ENCODE data around the gene HDAC8. TPM values are rescaled to one million over a fixed set of nuclear protein-coding genes. Genes with fewer than 3 reads are reported as not detected.
"Not testable (repeated sequence)": the region's sequence is repeated elsewhere in the genome, so short reads cannot be mapped to it uniquely, and the experiment has no call there.

HDAC8 gene
- total and polyA plus RNA-seq, 4 experiments from 2014 or later = 15.2 to 23.0 (median 17.0) TPM

- Histone ChIP-seq H3K27me3 (ENCODE audit: insufficient read depth, low read length) (no peaks in the 10 kb centered on the region), H3K4me3 (ENCODE audit: low read length in 2 of 2) (no peak overlapping the region), H3K9me3 (ENCODE audit: control insufficient read depth in 1 of 2, low read length in 2 of 2) (no peaks in the 10 kb centered on the region), H3K27ac (ENCODE audit: low read depth, low read length) (no peak overlapping the region), H3K36me3 (ENCODE audit: insufficient read depth, low read length) (no peaks in the 10 kb centered on the region), H3K4me1 (ENCODE audit: insufficient read depth, low read length) (no peaks in the 10 kb centered on the region)
- Mint-ChIP-seq H3K4me1 (no peaks in the 10 kb centered on the region), H3K36me3 (peaks cover 14 to 17% of the 10 kb centered on the region in 2 donors), H3K4me3 (no peak overlapping the region), H3K27me3 (no peaks in the 10 kb centered on the region), H3K9me3 (no peaks in the 10 kb centered on the region), H3K27ac (no peak overlapping the region)
- no peak for DNase-seq
- POLR2A ChIA-PET (ENCODE audit: partially characterized antibody) = no interaction called here
- CTCF ChIA-PET (ENCODE audit: partially characterized antibody) = no interaction called here
- intact Hi-C loops (cut with micrococcal nuclease) = no loop called here
These were observed 225.3 kb downstream of the HDAC8 start for GRCh38 chrX:72347366-72347765.

DNA sequence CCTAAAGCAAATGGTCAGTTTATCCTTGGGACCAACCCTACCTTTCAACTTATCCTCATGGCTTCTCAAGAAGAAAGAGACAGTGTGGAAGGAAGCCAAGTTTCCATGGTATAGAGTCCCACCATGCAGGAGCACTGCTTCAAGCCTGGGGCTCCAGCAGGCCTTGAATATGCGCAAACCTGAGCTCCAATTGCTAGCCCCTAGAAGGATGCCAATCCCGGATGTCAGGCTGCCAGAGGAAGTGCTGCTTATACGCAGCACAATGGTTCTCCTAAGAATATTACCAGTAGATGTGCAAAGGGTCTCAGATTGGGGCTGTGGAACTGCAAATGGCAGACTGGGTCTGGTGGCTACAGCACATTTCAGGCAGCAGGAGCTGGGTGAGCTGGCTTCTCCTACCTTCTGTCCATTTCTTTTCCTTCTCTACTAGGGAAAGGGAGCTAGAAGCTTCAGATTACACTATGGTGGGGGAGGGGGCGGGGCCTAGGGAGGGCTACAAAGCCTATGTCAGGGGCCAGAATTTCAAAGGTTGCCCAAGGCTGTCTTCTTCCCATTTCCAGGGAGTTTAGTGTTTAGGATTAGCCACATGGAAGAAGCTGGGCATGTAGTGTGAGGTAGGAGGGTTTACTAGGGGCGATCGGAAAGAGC is 226.2 kb downstream of the HDAC8 start:
- no peaks in the 10 kb centered on the region for H3K36me3 ChIP-seq (ENCODE audit: insufficient read depth, low read length)
- H3K4me3 ChIP-seq (ENCODE audit: low read length in 2 of 2) = no peak overlapping the region
- no peak for DNase-seq
- H3K9me3 ChIP-seq (ENCODE audit: control insufficient read depth in 1 of 2, low read length in 2 of 2) = no peaks in the 10 kb centered on the region
- Mint-ChIP-seq H3K27ac (no peak overlapping the region), H3K4me3 (no peak overlapping the region), H3K36me3 (peaks cover 8 to 13% of the 10 kb centered on the region in 2 donors), H3K27me3 (no peaks in the 10 kb centered on the region), H3K4me1 (no peaks in the 10 kb centered on the region), H3K9me3 (no peaks in the 10 kb centered on the region)
- H3K27ac ChIP-seq (ENCODE audit: low read depth, low read length) = no peak overlapping the region
- intact Hi-C loops (cut with micrococcal nuclease) = no loop called here
- ChIA-PET CTCF (ENCODE audit: partially characterized antibody) (no interaction called here), POLR2A (ENCODE audit: partially characterized antibody) (no interaction called here)
- no peaks in the 10 kb centered on the region for H3K4me1 ChIP-seq (ENCODE audit: insufficient read depth, low read length)
- no peaks in the 10 kb centered on the region for H3K27me3 ChIP-seq (ENCODE audit: insufficient read depth, low read length)

DNA sequence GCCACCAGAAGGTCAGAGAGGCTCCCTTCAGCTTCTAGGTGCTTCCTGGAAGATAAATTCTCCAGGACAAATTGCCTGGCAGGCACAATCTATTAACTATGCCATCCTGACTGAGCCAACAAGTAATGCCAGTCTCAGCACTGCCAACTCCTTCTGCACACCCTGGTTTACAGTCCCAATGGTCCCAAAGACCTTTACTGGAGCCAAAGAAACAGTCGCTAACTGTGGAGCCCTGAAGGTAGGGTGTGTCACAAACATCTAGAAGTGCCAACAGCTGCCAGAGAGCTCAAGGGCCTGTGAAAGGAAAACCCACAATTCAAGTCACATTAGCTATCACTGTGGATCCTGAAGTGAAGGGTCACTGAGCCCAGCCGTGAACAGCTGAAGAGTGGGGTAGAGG is 232.0 kb downstream of the HDAC8 start:
- Histone ChIP-seq H3K36me3 (ENCODE audit: insufficient read depth, low read length) (no peaks in the 10 kb centered on the region), H3K4me1 (ENCODE audit: insufficient read depth, low read length) (no peaks in the 10 kb centered on the region), H3K9me3 (ENCODE audit: control insufficient read depth in 1 of 2, low read length in 2 of 2) (no peaks in the 10 kb centered on the region), H3K27ac (ENCODE audit: low read depth, low read length) (no peak overlapping the region), H3K4me3 (ENCODE audit: low read length in 2 of 2) (no peak overlapping the region), H3K27me3 (ENCODE audit: insufficient read depth, low read length) (no peaks in the 10 kb centered on the region)
- Mint-ChIP-seq H3K27me3 (no peaks in the 10 kb centered on the region), H3K4me1 (no peaks in the 10 kb centered on the region), H3K9me3 (no peaks in the 10 kb centered on the region), H3K36me3 (peaks cover 3 to 13% of the 10 kb centered on the region in 2 donors), H3K27ac (no peak overlapping the region), H3K4me3 (no peak overlapping the region)
- intact Hi-C loops (cut with micrococcal nuclease) = no loop called here
- ChIA-PET POLR2A (ENCODE audit: partially characterized antibody) (no interaction called here), CTCF (ENCODE audit: partially characterized antibody) (no interaction called here)
- DNase-seq = no peak

DNA sequence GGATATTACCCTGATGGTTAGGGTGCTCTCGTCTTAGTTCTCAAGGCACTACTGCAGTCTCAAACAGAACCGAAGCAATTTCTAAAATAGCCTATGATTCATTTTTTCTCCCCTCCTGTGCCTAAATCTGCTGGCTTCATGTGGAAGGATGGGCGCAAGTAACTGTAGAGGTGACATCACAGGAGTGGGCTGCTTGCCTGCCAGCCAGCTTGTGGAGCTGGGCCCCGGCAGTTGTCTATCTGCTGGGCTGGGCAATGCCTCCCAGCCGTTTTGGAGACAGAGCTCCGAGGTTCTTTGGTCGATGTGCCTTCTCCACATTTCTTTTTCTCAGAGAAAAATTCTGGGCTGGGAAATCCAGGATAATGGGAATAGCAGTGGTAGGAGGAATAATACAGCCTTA is 232.6 kb downstream of the HDAC8 start:
- ChIA-PET POLR2A (ENCODE audit: partially characterized antibody) (no interaction called here), CTCF (ENCODE audit: partially characterized antibody) (no interaction called here)
- no peaks in the 10 kb centered on the region for H3K27me3 Mint-ChIP-seq
- H3K9me3 Mint-ChIP-seq = no peaks in the 10 kb centered on the region
- H3K4me3 ChIP-seq (ENCODE audit: low read length in 2 of 2) = no peak overlapping the region
- H3K4me3 Mint-ChIP-seq = no peak overlapping the region
- H3K27ac ChIP-seq (ENCODE audit: low read depth, low read length) = no peak overlapping the region
- no peaks in the 10 kb centered on the region for H3K4me1 Mint-ChIP-seq
- H3K27ac Mint-ChIP-seq = no peak overlapping the region
- intact Hi-C loops (cut with micrococcal nuclease) = no loop called here
- no peaks in the 10 kb centered on the region for H3K9me3 ChIP-seq (ENCODE audit: control insufficient read depth in 1 of 2, low read length in 2 of 2)
- no peaks in the 10 kb centered on the region for H3K4me1 ChIP-seq (ENCODE audit: insufficient read depth, low read length)
- peaks cover 3 to 13% of the 10 kb centered on the region in 2 donors for H3K36me3 Mint-ChIP-seq
- H3K36me3 ChIP-seq (ENCODE audit: insufficient read depth, low read length) = no peaks in the 10 kb centered on the region
- H3K27me3 ChIP-seq (ENCODE audit: insufficient read depth, low read length) = no peaks in the 10 kb centered on the region
- DNase-seq = no peak

GRCh38 chrX:72330131-72330530 is 242.5 kb downstream of the HDAC8 start:
- no peak overlapping the region for H3K27ac Mint-ChIP-seq
- H3K9me3 ChIP-seq (ENCODE audit: control insufficient read depth in 1 of 2, low read length in 2 of 2) = no peaks in the 10 kb centered on the region

DNA sequence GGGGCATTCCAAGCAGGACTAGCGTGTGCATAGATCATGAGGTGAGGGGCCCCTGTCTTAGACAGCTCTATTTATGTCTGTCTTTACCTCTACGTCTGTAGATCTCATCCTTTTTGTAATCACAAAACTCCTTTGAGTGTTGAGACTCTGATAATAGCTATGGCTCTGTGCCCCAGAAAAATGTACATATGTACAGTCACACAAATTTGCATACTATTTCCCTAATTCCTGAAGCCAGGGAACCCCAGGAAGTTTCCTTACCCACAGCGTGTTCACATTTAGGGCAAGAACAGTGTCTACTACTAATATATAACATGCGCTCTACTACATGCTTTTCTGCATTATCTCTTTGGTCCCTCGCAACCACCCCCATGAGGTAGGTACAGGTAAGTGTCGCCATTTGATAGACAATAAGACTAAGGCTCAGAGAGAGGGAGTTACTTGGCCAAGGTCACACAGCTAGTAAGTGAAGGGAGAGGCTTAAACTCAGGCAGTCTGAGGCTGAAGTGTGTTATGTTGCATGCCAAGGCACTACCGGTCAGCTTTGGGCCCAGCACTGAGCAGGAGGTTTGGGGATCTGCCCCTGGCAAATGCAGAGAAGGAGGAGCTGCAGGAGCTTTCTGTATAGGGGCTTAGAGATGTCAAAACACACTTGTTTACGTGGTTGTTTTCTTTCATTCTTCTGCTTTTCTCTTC is 245.9 kb downstream of the HDAC8 start:
- H3K27ac ChIP-seq (ENCODE audit: low read depth, low read length) = no peak overlapping the region
- H3K4me3 Mint-ChIP-seq = no peak overlapping the region
- no peak for DNase-seq
- ChIA-PET CTCF (ENCODE audit: partially characterized antibody) (no interaction called here), POLR2A (ENCODE audit: partially characterized antibody) (no interaction called here)
- no peaks in the 10 kb centered on the region for H3K27me3 Mint-ChIP-seq
- intact Hi-C loops (cut with micrococcal nuclease) = no loop called here
- H3K27me3 ChIP-seq (ENCODE audit: insufficient read depth, low read length) = no peaks in the 10 kb centered on the region
- no peaks in the 10 kb centered on the region for H3K4me1 ChIP-seq (ENCODE audit: insufficient read depth, low read length)
- no peaks in the 10 kb centered on the region for H3K9me3 Mint-ChIP-seq
- no peaks in the 10 kb centered on the region for H3K4me1 Mint-ChIP-seq
- H3K4me3 ChIP-seq (ENCODE audit: low read length in 2 of 2) = no peak overlapping the region
- no peaks in the 10 kb centered on the region for H3K9me3 ChIP-seq (ENCODE audit: control insufficient read depth in 1 of 2, low read length in 2 of 2)
- H3K36me3 Mint-ChIP-seq = peaks cover 0 to 6% of the 10 kb centered on the region in 2 donors
- no peaks in the 10 kb centered on the region for H3K36me3 ChIP-seq (ENCODE audit: insufficient read depth, low read length)
- H3K27ac Mint-ChIP-seq = peak overlapping the region in 1 of 7 donors; percentile 14

More at GRCh38 chrX:72330131-72330530, 242.5 kb downstream of the HDAC8 start:
- ChIA-PET CTCF (ENCODE audit: partially characterized antibody) (no interaction called here), POLR2A (ENCODE audit: partially characterized antibody) (no interaction called here)
- no peak overlapping the region for H3K4me3 ChIP-seq (ENCODE audit: low read length in 2 of 2)
- Mint-ChIP-seq H3K9me3 (no peaks in the 10 kb centered on the region), H3K36me3 (peaks cover 0 to 9% of the 10 kb centered on the region in 2 donors), H3K4me3 (no peak overlapping the region), H3K4me1 (no peaks in the 10 kb centered on the region), H3K27me3 (no peaks in the 10 kb centered on the region)
- no peaks in the 10 kb centered on the region for H3K36me3 ChIP-seq (ENCODE audit: insufficient read depth, low read length)
- intact Hi-C loops (cut with micrococcal nuclease) = no loop called here
- no peak for DNase-seq
- H3K4me1 ChIP-seq (ENCODE audit: insufficient read depth, low read length) = no peaks in the 10 kb centered on the region
- no peak overlapping the region for H3K27ac ChIP-seq (ENCODE audit: low read depth, low read length)
- no peaks in the 10 kb centered on the region for H3K27me3 ChIP-seq (ENCODE audit: insufficient read depth, low read length)

- H3K4me1 Mint-ChIP-seq; H3K27ac Mint-ChIP-seq; H3K36me3 Mint-ChIP-seq; H3K9me3 ChIP-seq (ENCODE audit: control insufficient read depth in 1 of 2, low read length in 2 of 2); CTCF ChIA-PET (ENCODE audit: partially characterized antibody); H3K27me3 Mint-ChIP-seq; H3K27ac ChIP-seq (ENCODE audit: low read depth, low read length); H3K4me1 ChIP-seq (ENCODE audit: insufficient read depth, low read length); H3K4me3 Mint-ChIP-seq; POLR2A ChIA-PET (ENCODE audit: partially characterized antibody); DNase-seq; H3K9me3 Mint-ChIP-seq; intact Hi-C loops (cut with micrococcal nuclease); H3K36me3 ChIP-seq (ENCODE audit: insufficient read depth, low read length); H3K27me3 ChIP-seq (ENCODE audit: insufficient read depth, low read length); H3K4me3 ChIP-seq (ENCODE audit: low read length in 2 of 2): not testable (repeated sequence)
These were observed 253.0 kb downstream of the HDAC8 start for GRCh38 chrX:72319651-72320050.

All from CD4-positive, alpha-beta memory T cell (primary cell).